Fibroblast of lung (primary cell): Measurements from ENCODE around the gene SMARCD1.

Experiments
- EZH2 ChIP-seq: IDR thresholded peaks from 2 replicates; pipeline ENCODE4 v1.5.1; 2012; ENCODE audit warnings: low read length, control low read depth, mild to moderate bottlenecking; ENCODE audit errors: missing control alignments
- TF ChIP-seq, protein P1 (sequence below), 2 donors: IDR thresholded peaks in 1 of 2; conservative IDR thresholded peaks in 1 of 2; 1 replicate in 1 of 2; 2 replicates in 1 of 2; pipeline ENCODE4 v1.5.1; 2011 to 2012; ENCODE audit warnings: low read length in 2 of 2, control low read depth in 1 of 2, inconsistent platforms in 1 of 2, low read depth in 1 of 2, mild to moderate bottlenecking in 1 of 2

DNA sequence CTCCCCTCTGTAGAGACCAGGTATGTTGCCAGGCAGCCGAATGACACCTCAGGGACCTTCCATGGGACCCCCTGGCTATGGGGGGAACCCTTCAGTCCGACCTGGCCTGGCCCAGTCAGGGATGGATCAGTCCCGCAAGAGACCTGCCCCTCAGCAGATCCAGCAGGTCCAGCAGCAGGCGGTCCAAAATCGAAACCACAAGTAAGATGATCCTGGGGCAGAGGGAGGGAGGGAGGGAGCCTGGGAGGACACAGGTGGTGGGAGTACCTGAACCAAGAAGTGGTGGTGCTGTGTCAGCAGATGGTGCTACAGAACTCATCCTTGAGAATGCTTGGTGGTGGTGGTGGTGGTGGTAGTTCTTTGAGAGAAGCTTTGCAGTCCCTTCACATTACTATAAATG, 1.0 kb downstream of the SMARCD1 start:
- TF ChIP-seq, protein P1, sequence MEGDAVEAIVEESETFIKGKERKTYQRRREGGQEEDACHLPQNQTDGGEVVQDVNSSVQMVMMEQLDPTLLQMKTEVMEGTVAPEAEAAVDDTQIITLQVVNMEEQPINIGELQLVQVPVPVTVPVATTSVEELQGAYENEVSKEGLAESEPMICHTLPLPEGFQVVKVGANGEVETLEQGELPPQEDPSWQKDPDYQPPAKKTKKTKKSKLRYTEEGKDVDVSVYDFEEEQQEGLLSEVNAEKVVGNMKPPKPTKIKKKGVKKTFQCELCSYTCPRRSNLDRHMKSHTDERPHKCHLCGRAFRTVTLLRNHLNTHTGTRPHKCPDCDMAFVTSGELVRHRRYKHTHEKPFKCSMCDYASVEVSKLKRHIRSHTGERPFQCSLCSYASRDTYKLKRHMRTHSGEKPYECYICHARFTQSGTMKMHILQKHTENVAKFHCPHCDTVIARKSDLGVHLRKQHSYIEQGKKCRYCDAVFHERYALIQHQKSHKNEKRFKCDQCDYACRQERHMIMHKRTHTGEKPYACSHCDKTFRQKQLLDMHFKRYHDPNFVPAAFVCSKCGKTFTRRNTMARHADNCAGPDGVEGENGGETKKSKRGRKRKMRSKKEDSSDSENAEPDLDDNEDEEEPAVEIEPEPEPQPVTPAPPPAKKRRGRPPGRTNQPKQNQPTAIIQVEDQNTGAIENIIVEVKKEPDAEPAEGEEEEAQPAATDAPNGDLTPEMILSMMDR (conservative IDR thresholded peaks at IDR 0.05 in 1 of 2, IDR thresholded peaks at IDR 0.05 in 1 of 2; ENCODE audit: low read depth in 1 of 2, low read length in 2 of 2): no peak
- TF ChIP-seq EZH2: no peak
